IMR-90 (cell line): ENCODE data around the gene JPT1. TPM values are rescaled to one million over a fixed set of nuclear protein-coding genes. Genes with fewer than 3 reads are reported as not detected.

ENCODE experiments used
- ATAC-seq: fragments of 200-7000 bp; cut with Tn5 transposase; 2 replicates; pipeline ENCODE4 v1.9.1; 2020; ENCODE audit warnings: low read depth, mild to moderate bottlenecking, moderate library complexity
- BruUV-seq: library from RNA; stranded (reverse); fragments of 400-500 nt; replicated peaks from 2 replicates; lab custom pipeline; 2021; lab: Mats Ljungman, UMichigan
- CTCF ChIA-PET: fragments of 300-600 bp; formaldehyde crosslinking; extraction: SDS; loops from one replicate; lab custom pipeline; 2021; ENCODE audit warnings: antibody characterized with exemption; lab: Yijun Ruan, JAX
- POLR2A ChIA-PET: fragments of 300-600 bp; sonication (Branson Sonifier 250); formaldehyde crosslinking; loops from one replicate; lab custom pipeline; 2022; ENCODE audit warnings: antibody characterized with exemption; ENCODE audit not compliant: unreplicated experiment; lab: Charles Lee
- DNase-seq: peaks from one replicate; pipeline ENCODE4 v3.0.0; 2013
- H2AFZ ChIP-seq: replicated peaks from 2 replicates; pipeline ENCODE3; 2013; ENCODE audit warnings: low read length, mild to moderate bottlenecking; ENCODE audit not compliant: poor library complexity
- H2AK5ac ChIP-seq: 2 replicates; pipeline ENCODE4 v1.6.1; 2013; ENCODE audit warnings: low read depth, low read length, inconsistent platforms
- H2AK9ac ChIP-seq: replicated peaks from 2 replicates; pipeline ENCODE3; 2013; ENCODE audit warnings: mild to moderate bottlenecking, low read depth, low read length, moderate library complexity; ENCODE audit not compliant: poor library complexity
- H2BK120ac ChIP-seq: 2 replicates; pipeline ENCODE4 v1.6.1; 2013; ENCODE audit warnings: low read depth, low read length, inconsistent platforms
- H2BK15ac ChIP-seq: 3 replicates; pipeline ENCODE4 v1.6.1; 2013; ENCODE audit warnings: low read depth, low read length, inconsistent platforms
- H2BK20ac ChIP-seq: 2 replicates; pipeline ENCODE4 v1.6.1; 2013; ENCODE audit warnings: low read depth, mild to moderate bottlenecking, inconsistent platforms, low read length, moderate library complexity
- H2BK5ac ChIP-seq: 2 replicates; pipeline ENCODE4 v1.6.1; 2013; ENCODE audit warnings: mild to moderate bottlenecking, low read depth, low read length, inconsistent platforms; ENCODE audit not compliant: poor library complexity, severe bottlenecking
- H3K14ac ChIP-seq: replicated peaks from 2 replicates; pipeline ENCODE4 v1.6.1; 2013; ENCODE audit warnings: low read depth, low read length, inconsistent platforms
- H3K18ac ChIP-seq: 2 replicates; pipeline ENCODE4 v1.6.1; 2013; ENCODE audit warnings: low read depth, low read length, control low read depth
- H3K23ac ChIP-seq: 2 replicates; pipeline ENCODE4 v1.6.1; 2013; ENCODE audit warnings: low read depth, low read length, inconsistent platforms
- H3K27ac ChIP-seq: 2 replicates; pipeline ENCODE4 v1.5.1; 2013; ENCODE audit warnings: mild to moderate bottlenecking, control low read depth, low read length; ENCODE audit not compliant: insufficient read depth
- H3K27me3 ChIP-seq: 2 replicates; pipeline ENCODE4 v1.6.1; 2013; ENCODE audit warnings: low read length; ENCODE audit not compliant: control insufficient read depth, insufficient read depth
- H3K36me3 ChIP-seq: 2 replicates; pipeline ENCODE4 v1.6.1; 2013; ENCODE audit warnings: low read length, mixed read lengths; ENCODE audit not compliant: control insufficient read depth, insufficient read depth
- H3K4ac ChIP-seq: 2 replicates; pipeline ENCODE4 v1.6.1; 2013; ENCODE audit warnings: low read depth, low read length, inconsistent platforms
- H3K4me1 ChIP-seq: 2 replicates; pipeline ENCODE4 v1.6.1; 2013; ENCODE audit warnings: low read length, mixed read lengths; ENCODE audit not compliant: control insufficient read depth, insufficient read depth
- H3K4me2 ChIP-seq: 2 replicates; pipeline ENCODE4 v1.6.1; 2013; ENCODE audit warnings: low read depth, mild to moderate bottlenecking, control low read depth, low read length, moderate library complexity
- H3K4me3 ChIP-seq: 2 replicates; pipeline ENCODE4 v1.5.1; 2013; ENCODE audit warnings: low read depth, mild to moderate bottlenecking, control low read depth, low read length, moderate library complexity; ENCODE audit not compliant: insufficient read depth
- H3K56ac ChIP-seq: 2 replicates; pipeline ENCODE4 v1.6.1; 2013; ENCODE audit warnings: low read length, inconsistent platforms; ENCODE audit not compliant: insufficient read depth; ENCODE audit errors: extremely low read depth
- H3K79me1 ChIP-seq, 2 experiments: 2 replicates each; pipeline ENCODE4 v1.6.1; 2013; ENCODE audit warnings: low read length in 2 of 2, inconsistent platforms in 1 of 2, low read depth in 1 of 2
- H3K9ac ChIP-seq: 2 replicates; pipeline ENCODE4 v1.6.1; 2013; ENCODE audit warnings: low read depth, low read length, control low read depth
- H3K9me1 ChIP-seq: 2 replicates; pipeline ENCODE4 v1.6.1; 2013; ENCODE audit warnings: low read length, inconsistent platforms; ENCODE audit not compliant: insufficient read depth
- H3K9me3 ChIP-seq: 2 replicates; pipeline ENCODE4 v1.6.1; 2013; ENCODE audit warnings: low read length; ENCODE audit not compliant: control insufficient read depth, insufficient read depth
- H4K20me1 ChIP-seq: 2 replicates; pipeline ENCODE4 v1.6.1; 2013; ENCODE audit warnings: low read length, inconsistent platforms; ENCODE audit not compliant: insufficient read depth
- H4K5ac ChIP-seq: 2 replicates; pipeline ENCODE4 v1.6.1; 2013; ENCODE audit warnings: mild to moderate bottlenecking, low read depth, low read length, control low read depth
- H4K8ac ChIP-seq, 2 experiments: 2 replicates each; pipeline ENCODE4 v1.6.1; 2013; ENCODE audit warnings: low read depth in 2 of 2, low read length in 2 of 2, control low read depth in 1 of 2, inconsistent platforms in 1 of 2
- H4K91ac ChIP-seq: 2 replicates; pipeline ENCODE4 v1.6.1; 2013; ENCODE audit warnings: low read depth, low read length, inconsistent platforms; ENCODE audit not compliant: insufficient read depth
- CTCF ChIP-seq: conservative IDR thresholded peaks from 2 replicates; pipeline ENCODE4 v1.5.1; 2012; ENCODE audit warnings: mild to moderate bottlenecking, low read depth, low read length, improper control_type of control experiment
- WGBS, 2 experiments: methylation state at CpG; one replicate each; pipeline versions ENCODE4 v1.1.5 to v1.1.7; 2013; ENCODE audit warnings: missing lambda C conversion rate in 2 of 2; ENCODE audit not compliant: insufficient read length in 1 of 2; ENCODE audit errors: extremely low coverage in 2 of 2; 5-methylcytosine and 5-hydroxymethylcytosine counted together
- dilution Hi-C: fragments of 300-500 bp; cut with HindIII; formaldehyde crosslinking; loops from one replicate; pipeline ENCODE4 v1.14.3; 2018; ENCODE audit warnings: low sequenced_read_pairs; ENCODE audit not compliant: unreplicated experiment
- in situ Hi-C: fragments of 300-500 bp; cut with MboI; formaldehyde crosslinking; loops from 3 replicates; pipeline ENCODE4 v1.14.3; 2019; ENCODE audit warnings: low sequenced_read_pairs, inconsistent platforms, mixed read lengths
- intact Hi-C: fragments of 100-400 bp; cut with micrococcal nuclease; formaldehyde crosslinking; loops from 2 replicates; pipeline ENCODE4 v1.10.0; 2022
- polyA plus RNA-seq, 3 experiments: library from polyadenylated mRNA; depleted of rRNA; stranded (reverse); fragments of >200 nt; gene quantifications; 2 replicates each; pipeline ENCODE4 v1.2.3, GENCODE V29; 2012; ENCODE audit warnings: low replicate concordance in 1 of 3
- total RNA-seq: library from RNA; depleted of rRNA; stranded (reverse); fragments of >200 nt; gene quantifications from 2 replicates; pipeline ENCODE4 v1.2.3, GENCODE V29; 2012

JPT1 gene
- total and polyA plus RNA-seq, 2 of the 4 experiments (the other 2 are of a cell fraction), result 118 to 272 TPM

GRCh38 chr17:75118307-75118706, 36.0 kb downstream of the JPT1 start:
- no peak overlapping the region for H3K4me2 ChIP-seq
- H3K4me1 ChIP-seq, result peaks cover 4% of the 10 kb centered on the region; the same call in 1 of the 2 replicates
- peaks cover 9 to 31% of the 10 kb centered on the region in 2 experiments for H3K79me1 ChIP-seq
- no peak overlapping the region for H3K9ac ChIP-seq
- H3K4me3 ChIP-seq, result no peak overlapping the region
- 96% methylated on average over 14 of the region's 14 CpGs; no CpG with 5 or more reads in 1 of the 2 experiments for WGBS, 2 experiments
- H3K9me1 ChIP-seq, result no peaks in the 10 kb centered on the region
- no peak overlapping the region for H4K8ac ChIP-seq
- H3K23ac ChIP-seq, result no peak overlapping the region
- H2BK5ac ChIP-seq, result no peak overlapping the region
- no peak overlapping the region for H2AFZ ChIP-seq
- H3K27me3 ChIP-seq, result no peaks in the 10 kb centered on the region
- H3K9me3 ChIP-seq, result no peaks in the 10 kb centered on the region
- H4K20me1 ChIP-seq, result no peaks in the 10 kb centered on the region; the same call in 1 of the 2 replicates
- intact Hi-C loops (no loop called here), in situ Hi-C loops (no loop called here), dilution Hi-C loops (no loop called here)
- no peak overlapping the region for H4K5ac ChIP-seq
- H4K91ac ChIP-seq, result no peak overlapping the region
- no peak overlapping the region for H2BK120ac ChIP-seq
- no peak overlapping the region for H3K56ac ChIP-seq
- H3K27ac ChIP-seq, result no peak overlapping the region
- no peak overlapping the region for H2BK20ac ChIP-seq
- no peak for ATAC-seq
- H2BK15ac ChIP-seq, result no peak overlapping the region
- no peak overlapping the region for H2AK9ac ChIP-seq
- no peak for TF ChIP-seq CTCF
- H3K36me3 ChIP-seq, result peaks cover 9% of the 10 kb centered on the region
- no peak overlapping the region for H2AK5ac ChIP-seq
- ChIA-PET CTCF (no interaction called here), POLR2A (no interaction called here)
- no peak for DNase-seq
- no peak overlapping the region for H3K18ac ChIP-seq
- BruUV-seq, result no TSS peak
- H3K4ac ChIP-seq, result no peak overlapping the region
- H3K14ac ChIP-seq, result no peak overlapping the region
